Activated naive CD8-positive, alpha-beta T cell (primary cell): Measurements from ENCODE around the gene CCNI2.
A peak's percentile ranks its signal among the peaks of the same experiment; 100 is the strongest.

Experiments used
- H3K27ac Mint-ChIP-seq: one replicate; pipeline ENCODE4 v1.8.0; 2021; ENCODE audit warnings: mixed read lengths
- H3K27me3 Mint-ChIP-seq: one replicate; pipeline ENCODE4 v1.8.0; 2021; ENCODE audit warnings: mixed read lengths
- H3K36me3 Mint-ChIP-seq: one replicate; pipeline ENCODE4 v1.8.0; 2021; ENCODE audit warnings: mixed read lengths
- H3K4me1 Mint-ChIP-seq: one replicate; pipeline ENCODE4 v1.8.0; 2021; ENCODE audit warnings: low read depth, mixed read lengths
- H3K4me3 Mint-ChIP-seq: one replicate; pipeline ENCODE4 v1.8.0; 2021; ENCODE audit warnings: mild to moderate bottlenecking, mixed read lengths
- H3K9me3 Mint-ChIP-seq: one replicate; pipeline ENCODE4 v1.8.0; 2021; ENCODE audit warnings: low read depth, mixed read lengths

CCNI2 gene, protein sequence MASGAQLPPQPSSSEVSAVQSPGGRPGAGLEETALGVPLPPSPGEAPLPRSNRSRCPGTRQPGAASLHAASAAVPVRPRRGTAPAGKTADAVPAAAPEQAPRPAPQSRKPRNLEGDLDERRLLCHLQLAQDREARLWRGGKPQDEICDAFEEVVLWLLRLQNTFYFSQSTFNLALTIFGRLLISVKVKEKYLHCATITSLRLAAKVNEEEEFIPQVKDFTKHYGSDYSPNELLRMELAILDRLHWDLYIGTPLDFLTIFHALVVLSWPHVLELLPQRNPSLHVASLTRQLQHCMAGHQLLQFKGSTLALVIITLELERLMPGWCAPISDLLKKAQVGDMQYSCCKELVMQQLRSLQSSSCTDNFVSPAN

DNA sequence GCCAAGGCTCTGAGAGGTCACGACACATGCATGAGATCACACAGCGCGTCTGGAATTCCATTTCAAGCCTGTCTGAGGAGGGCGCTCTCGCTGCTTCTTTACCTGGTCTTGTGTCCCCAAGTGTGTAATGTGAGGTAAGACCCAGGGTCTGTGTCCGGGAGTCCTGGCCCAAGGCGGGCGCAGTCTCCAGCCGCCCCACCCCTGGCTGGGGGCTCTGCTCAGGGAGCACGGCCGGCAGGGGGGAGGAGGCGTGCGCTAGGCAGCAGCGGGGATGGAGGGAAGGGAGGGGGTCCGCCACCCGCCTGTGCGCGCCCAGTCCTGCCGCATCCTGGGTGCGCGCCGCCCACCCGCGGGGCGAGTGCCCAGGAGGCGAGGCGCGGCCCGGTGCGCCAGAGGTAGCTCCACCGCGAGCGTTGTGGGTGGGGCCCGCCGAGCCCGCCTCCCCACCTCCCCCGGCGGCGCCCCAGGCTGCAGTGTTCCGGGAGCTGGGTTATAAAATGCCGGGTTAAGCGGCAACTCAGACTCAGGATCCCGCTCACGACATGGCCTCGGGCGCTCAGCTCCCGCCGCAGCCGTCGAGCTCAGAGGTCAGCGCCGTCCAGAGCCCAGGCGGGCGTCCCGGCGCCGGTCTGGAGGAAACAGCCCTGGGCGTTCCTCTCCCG lies at the start of gene CCNI2:
CCNI2 (plus strand) TSS at position 473 of the 662 bp plus-strand sequence; CDS start at position 543, 70 bp downstream.
- Mint-ChIP-seq H3K4me3 (peak within 1 kb of the TSS; percentile 86), H3K9me3 (no peaks in the 10 kb centered on the region), H3K27me3 (no peaks in the 10 kb centered on the region), H3K36me3 (peaks cover 3% of the 10 kb centered on the region), H3K27ac (peak within 1 kb of the TSS; percentile 85), H3K4me1 (peaks cover 22% of the 10 kb centered on the region)

DNA sequence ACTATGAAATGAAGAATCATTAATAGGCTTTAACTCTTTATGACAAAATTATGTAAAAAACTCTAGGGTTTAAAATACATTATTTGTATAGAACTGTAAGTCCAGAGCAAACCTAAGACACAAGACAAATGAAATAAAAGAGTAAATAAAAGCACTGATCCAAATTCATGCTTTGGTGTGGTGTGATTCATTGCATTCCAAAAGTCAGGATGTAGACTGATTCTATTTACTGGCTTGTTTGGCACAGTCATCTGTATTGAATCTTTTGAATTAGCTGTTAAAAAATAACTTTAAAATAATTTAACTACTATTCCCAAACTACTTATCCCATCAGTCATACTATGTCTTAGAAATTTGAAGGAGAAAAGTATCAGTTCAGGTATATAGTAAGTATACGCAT lies 42.4 kb upstream of the CCNI2 start:
- H3K27me3 Mint-ChIP-seq, result no peaks in the 10 kb centered on the region
- H3K9me3 Mint-ChIP-seq, result no peaks in the 10 kb centered on the region
- no peaks in the 10 kb centered on the region for H3K4me1 Mint-ChIP-seq
- peaks cover 21% of the 10 kb centered on the region for H3K36me3 Mint-ChIP-seq
- no peak overlapping the region for H3K27ac Mint-ChIP-seq
- H3K4me3 Mint-ChIP-seq, result no peak overlapping the region

DNA sequence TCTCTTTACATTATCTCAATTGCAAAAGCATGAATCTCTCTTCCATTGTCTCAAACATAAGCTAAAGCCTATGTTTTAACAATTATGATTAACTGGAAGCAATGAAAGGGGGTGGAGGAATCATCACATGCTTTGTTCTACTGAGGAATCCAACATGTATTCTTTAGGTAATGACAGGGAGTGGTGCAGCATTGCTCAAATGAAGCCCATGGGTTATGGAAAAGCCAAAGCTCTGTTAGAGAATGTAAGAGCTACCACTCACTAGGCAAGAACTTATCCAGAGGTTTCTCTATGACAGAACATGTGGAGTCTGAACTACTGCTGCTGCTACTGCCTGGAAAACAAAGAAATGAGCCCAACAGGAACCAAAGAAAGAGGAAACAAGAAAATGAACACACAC lies 38.6 kb upstream of the CCNI2 start:
- no peaks in the 10 kb centered on the region for H3K4me1 Mint-ChIP-seq
- H3K36me3 Mint-ChIP-seq, result peaks cover 19% of the 10 kb centered on the region
- H3K9me3 Mint-ChIP-seq, result no peaks in the 10 kb centered on the region
- H3K27ac Mint-ChIP-seq, result no peak overlapping the region
- no peak overlapping the region for H3K4me3 Mint-ChIP-seq
- H3K27me3 Mint-ChIP-seq, result no peaks in the 10 kb centered on the region

DNA sequence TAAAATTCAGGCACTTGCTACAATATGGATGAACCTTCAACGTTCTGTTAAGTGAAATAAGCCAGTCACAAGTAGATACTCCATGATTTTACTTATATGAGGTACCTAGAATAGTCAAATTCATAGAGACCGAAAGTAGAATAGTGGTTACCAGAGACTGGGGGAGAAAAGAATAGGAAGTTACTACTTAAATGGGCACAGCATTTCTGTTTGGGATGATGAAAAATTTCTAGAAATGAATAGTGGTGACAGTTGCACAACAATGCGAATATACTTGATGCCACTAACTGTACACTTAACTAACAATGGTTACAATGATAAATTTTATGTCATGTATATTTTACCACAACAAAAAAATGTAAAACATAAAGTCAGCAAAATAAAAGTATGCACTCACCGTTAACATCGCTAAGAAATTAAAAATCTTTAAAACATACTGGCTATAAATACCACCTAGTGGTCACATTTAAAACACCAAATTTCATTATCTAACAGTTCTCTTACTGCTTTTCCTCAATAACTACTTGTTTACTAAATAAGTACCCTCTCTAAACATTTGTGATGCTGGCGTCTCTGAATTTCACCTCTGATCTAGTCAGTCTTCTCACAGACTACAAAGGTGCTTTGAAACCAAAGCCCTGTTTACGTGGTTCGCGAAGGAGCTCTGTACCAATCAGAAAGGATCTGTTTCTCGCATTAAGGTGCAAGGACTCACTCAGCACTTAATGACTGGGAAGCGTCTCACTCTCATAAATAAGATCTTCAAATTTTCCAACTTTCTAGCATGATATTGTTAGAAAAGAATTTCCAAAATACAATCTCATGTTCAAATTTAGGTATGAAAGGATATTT lies 32.5 kb upstream of the CCNI2 start:
- Mint-ChIP-seq H3K27me3 (no peaks in the 10 kb centered on the region), H3K36me3 (peaks cover 7% of the 10 kb centered on the region), H3K9me3 (no peaks in the 10 kb centered on the region), H3K27ac (no peak overlapping the region), H3K4me3 (no peak overlapping the region), H3K4me1 (peaks cover 5% of the 10 kb centered on the region)

DNA sequence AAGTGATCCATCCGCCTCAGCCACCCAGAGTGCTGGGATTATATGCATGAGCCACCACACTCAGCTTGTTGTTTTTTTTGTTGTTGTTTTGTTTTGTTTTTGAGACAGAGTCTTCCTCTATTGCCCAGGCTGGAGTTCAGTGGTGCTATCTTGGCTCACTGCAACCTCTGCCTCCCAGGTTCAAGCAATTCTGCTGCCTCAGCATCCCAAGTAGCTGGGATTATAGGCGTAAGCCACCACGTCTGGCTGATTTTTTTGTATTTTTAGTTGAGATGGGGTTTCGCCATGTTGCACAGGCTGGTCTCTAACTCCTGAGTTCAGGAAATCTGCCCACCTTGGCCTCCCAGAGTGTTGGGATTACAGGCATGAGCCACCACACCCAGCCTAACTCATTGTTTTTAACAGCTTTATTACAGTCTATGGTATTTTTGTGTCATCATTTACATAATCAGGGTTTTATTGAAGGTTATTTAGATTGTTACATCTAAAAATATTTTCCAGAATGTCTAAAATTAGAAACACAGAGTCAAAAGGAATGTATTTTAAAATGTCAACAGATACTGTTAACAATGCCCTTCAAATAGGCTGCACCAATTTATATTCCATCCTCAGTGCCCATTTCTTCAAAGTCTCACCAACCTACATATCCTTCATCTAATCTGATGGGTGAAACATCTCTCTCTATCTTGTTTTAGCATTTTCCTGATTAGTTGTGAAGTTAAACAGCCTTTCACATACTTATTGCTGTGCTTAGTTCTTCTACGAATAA lies 28.5 kb upstream of the CCNI2 start:
- Mint-ChIP-seq H3K36me3 (peaks cover 11% of the 10 kb centered on the region), H3K27ac (no peak overlapping the region), H3K27me3 (no peaks in the 10 kb centered on the region), H3K4me1 (peaks cover 5% of the 10 kb centered on the region), H3K9me3 (no peaks in the 10 kb centered on the region), H3K4me3 (no peak overlapping the region)

DNA sequence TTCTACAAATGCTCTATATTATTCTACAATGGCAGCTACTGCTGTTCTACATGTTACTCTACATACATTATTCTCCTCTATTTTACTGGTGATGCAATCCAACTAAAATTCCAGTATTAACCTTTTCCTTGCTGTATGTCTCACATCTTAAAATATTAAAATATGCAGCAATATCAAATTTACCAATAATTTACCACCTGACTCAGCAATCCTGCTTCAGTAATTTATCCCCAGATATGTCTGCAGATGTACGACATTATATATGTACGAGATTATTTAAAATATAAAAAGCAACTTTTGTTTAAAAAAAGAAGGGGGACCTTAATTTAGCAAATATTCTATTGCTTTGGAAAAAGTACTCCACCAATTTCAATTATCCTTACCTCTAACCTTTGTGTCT lies 21.5 kb upstream of the CCNI2 start:
- H3K4me3 Mint-ChIP-seq, result no peak overlapping the region
- no peaks in the 10 kb centered on the region for H3K9me3 Mint-ChIP-seq
- H3K4me1 Mint-ChIP-seq, result peaks cover 7% of the 10 kb centered on the region
- no peak overlapping the region for H3K27ac Mint-ChIP-seq
- H3K27me3 Mint-ChIP-seq, result no peaks in the 10 kb centered on the region
- H3K36me3 Mint-ChIP-seq, result peaks cover 25% of the 10 kb centered on the region

DNA sequence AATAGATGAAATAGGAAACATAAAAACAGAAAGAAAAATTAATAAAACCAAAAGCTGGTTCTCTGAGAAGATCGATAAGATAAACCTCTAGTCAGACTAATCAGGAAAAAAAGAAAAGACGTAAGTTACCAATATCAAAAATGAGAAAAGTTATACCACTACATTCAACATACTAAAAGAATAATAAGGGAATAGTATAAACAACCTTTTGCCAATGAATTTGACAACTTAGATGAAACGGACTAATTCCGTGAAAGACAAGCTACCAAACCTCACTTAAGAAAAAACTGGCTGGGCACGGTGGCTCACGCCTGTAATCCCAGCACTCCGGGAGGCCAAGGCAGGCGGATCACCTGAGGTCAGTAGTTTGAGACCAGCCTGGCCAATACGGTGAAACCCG lies 17.3 kb upstream of the CCNI2 start:
- Mint-ChIP-seq H3K27me3 (no peaks in the 10 kb centered on the region), H3K9me3 (no peaks in the 10 kb centered on the region), H3K4me3 (no peak overlapping the region), H3K36me3 (peaks cover 14% of the 10 kb centered on the region), H3K27ac (no peak overlapping the region), H3K4me1 (peaks cover 17% of the 10 kb centered on the region)

DNA sequence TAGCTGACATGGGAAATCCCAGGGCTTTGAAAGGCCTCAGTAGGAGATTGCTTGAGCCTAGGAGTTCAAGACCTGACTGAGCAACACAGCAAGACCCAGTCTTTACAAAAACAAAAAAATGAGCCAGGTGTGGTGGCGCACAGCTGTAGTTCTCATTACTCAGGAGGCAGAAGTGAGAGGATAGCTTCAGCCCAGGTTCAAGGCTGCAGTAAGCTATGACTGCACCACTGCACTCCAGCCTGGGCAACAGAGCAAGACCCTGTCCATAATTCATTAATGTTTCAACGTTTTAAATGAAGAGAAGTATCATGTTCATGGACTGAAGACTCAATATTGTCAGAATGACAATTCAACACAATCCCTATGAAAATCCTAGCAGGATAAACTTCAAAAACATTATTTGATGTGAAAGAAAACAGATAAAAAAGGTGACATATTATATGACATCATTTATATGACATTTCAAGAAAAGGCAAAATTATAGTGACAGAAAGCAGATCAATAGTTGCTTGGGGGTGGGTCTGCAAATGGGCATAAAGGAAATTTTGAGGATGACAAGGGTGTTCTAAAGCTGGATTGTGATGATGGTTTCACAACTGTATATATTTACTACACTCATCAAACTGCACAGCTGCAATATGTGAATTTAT lies 13.6 kb upstream of the CCNI2 start:
- Mint-ChIP-seq H3K27ac (no peak overlapping the region), H3K9me3 (no peaks in the 10 kb centered on the region), H3K36me3 (peaks cover 6% of the 10 kb centered on the region), H3K4me3 (no peak overlapping the region), H3K27me3 (no peaks in the 10 kb centered on the region), H3K4me1 (peaks cover 41% of the 10 kb centered on the region)

DNA sequence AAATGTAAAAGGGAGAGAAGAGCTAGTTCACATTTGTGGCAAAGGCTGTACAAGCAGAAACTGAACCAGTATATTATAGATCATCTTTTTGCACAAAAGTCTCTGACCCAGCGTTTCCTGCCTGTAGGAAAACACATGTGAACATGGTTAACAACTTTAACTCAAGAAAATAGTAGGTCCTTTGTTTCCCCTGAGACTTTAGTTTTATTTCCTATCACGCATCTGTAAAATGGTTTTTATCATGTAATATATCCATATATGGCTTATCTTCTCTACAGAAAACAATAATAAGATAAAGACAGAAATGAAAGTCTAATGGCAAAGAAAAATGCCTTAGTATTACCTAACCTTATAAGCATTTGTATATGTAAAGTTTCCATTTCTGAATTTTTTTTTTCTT lies 12.5 kb upstream of the CCNI2 start:
- H3K4me3 Mint-ChIP-seq, result no peak overlapping the region
- no peak overlapping the region for H3K27ac Mint-ChIP-seq
- peaks cover 4% of the 10 kb centered on the region for H3K36me3 Mint-ChIP-seq
- no peaks in the 10 kb centered on the region for H3K27me3 Mint-ChIP-seq
- peaks cover 41% of the 10 kb centered on the region for H3K4me1 Mint-ChIP-seq
- H3K9me3 Mint-ChIP-seq, result no peaks in the 10 kb centered on the region

DNA sequence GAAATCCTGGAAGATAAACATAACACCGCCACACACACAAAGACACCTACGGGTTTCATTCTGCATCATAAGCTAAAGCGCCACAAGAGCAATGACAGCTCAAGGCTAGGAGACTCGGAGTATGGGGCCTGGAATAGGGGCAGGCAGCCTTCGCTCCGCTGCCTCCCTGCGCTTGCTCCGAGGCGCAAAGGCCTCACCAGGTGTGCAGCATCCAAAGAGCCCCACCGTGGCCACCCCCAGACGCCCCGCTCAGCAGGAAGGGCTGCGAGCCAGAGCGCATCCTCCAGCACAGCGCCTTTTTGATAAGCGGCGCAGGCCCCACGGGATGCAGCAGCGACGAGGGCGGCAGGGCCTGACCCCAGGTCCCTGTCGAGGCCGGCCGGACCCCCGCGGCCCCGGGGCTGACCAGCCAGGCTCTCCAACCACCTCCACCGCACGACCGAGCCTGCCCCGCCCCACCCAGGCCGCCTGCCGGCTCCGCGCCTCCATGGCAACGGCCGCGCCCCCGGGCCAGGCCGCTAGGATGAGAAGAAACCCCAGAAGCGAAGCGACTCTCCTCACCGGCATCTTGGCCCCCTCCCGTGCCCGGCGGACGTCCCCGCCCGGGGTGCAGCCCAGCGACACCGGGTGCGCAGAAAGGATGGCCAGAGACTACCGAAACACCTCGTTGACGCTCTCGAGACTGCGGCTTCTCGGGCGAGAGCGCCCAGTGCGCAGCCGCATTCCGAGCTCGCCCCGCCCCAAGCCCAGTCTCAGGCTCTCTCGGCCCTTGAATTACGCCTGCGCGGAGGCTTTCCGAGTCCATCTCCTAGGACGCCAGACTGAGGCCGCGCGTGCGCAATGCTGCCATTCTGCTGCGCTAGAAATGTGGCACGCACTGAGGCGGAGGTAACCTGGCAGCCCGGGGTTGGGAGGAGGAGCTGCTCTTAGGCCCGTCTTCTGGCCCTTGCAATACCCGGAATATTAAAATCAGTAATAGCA lies 10.1 kb upstream of the CCNI2 start, which contains the start of gene KIF3A:
KIF3A (minus strand) TSS at position 694 of the 981 bp plus-strand sequence; CDS start at position 567, 127 bp downstream.
- Mint-ChIP-seq H3K4me3 (peak within 1 kb of the TSS; percentile 91), H3K36me3 (peaks cover 3% of the 10 kb centered on the region), H3K27ac (peak within 1 kb of the TSS; percentile 79), H3K4me1 (peaks cover 37% of the 10 kb centered on the region), H3K27me3 (no peaks in the 10 kb centered on the region), H3K9me3 (no peaks in the 10 kb centered on the region)

DNA sequence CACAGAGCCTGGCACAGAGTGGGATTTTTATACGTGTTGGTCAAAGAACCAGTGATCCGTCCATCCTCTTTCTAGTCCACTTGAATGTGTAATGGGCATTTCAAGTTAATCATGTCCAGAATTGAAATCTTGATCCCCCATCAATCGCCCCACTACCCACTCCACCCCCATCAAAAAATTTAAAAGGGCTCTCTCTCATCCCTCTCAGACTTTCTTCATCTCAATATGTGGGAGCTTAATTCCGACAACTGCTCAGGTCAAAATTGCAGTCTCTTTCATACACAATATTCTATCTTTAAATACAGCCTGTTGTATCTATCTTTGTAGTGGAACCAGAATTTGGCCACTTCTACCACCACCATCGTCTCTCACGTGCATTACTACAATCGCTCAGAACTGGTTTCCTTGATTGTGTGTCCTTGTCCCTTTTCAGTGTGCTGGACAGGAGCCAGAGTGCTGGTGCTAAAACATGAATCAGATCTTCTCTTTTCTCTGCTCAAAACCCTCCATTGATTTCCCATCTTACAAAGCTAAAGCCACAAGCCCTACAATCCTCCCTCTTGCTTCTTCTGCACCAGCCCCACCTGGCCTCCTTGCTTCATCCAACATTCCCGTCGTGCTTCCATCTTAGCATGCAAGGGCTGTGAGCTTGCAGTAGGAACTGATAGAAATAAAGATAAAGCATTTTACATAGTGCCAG lies 9.1 kb upstream of the CCNI2 start:
- H3K27me3 Mint-ChIP-seq, result no peaks in the 10 kb centered on the region
- peak overlapping the region; percentile 91 for H3K4me3 Mint-ChIP-seq
- H3K9me3 Mint-ChIP-seq, result no peaks in the 10 kb centered on the region
- peaks cover 3% of the 10 kb centered on the region for H3K36me3 Mint-ChIP-seq
- peaks cover 37% of the 10 kb centered on the region for H3K4me1 Mint-ChIP-seq
- peak overlapping the region; percentile 79 for H3K27ac Mint-ChIP-seq

DNA sequence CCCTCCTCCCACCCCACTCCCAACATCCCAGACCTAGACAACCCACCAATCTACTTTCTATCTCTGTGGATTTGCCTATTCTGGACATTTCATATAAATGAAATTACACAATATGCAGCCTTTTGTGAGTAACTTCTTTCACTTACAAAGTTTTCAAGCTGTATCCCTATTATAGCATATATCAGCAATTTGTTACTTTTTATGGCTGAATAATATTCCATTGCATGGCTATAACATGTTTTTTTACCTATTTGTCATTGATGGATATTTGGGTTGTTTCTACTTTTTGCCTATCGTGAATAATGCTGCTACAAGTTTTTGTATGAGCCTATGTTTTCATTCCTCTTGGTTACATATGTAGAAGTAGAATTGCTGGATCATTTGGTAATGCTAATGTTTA lies 8.0 kb upstream of the CCNI2 start:
- peaks cover 31% of the 10 kb centered on the region for H3K4me1 Mint-ChIP-seq
- H3K36me3 Mint-ChIP-seq, result no peaks in the 10 kb centered on the region
- no peak overlapping the region for H3K27ac Mint-ChIP-seq
- H3K27me3 Mint-ChIP-seq, result no peaks in the 10 kb centered on the region
- H3K9me3 Mint-ChIP-seq, result no peaks in the 10 kb centered on the region
- no peak overlapping the region for H3K4me3 Mint-ChIP-seq

DNA sequence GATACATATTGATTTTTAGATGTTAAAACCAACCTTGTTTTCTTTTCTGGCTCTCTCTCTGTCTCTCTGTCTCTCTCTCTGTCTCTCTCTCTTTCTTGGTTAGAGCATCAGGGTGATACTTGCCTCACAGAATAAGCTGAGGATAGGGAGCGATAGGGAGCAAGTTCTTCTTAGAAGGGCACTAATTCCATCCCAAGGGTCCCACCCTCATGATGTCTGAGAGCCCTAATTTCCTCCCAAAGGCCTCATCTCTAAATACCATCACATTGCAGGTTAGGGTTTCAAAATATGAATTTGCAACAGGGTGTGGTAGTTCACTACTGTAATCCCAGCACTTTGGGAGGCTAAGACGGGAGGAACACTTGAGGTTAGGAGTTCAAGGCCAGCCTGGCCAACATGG lies 5.1 kb upstream of the CCNI2 start:
- Mint-ChIP-seq H3K27me3 (no peaks in the 10 kb centered on the region), H3K4me1 (peaks cover 16% of the 10 kb centered on the region), H3K36me3 (no peaks in the 10 kb centered on the region), H3K9me3 (no peaks in the 10 kb centered on the region), H3K27ac (no peak overlapping the region), H3K4me3 (no peak overlapping the region)
